ENCODE data around the gene RUFY2.

GRCh38 chr10:68434657-68435056 lies 27.6 kb upstream of the RUFY2 start:
- TF ChIP-seq ZNF70 (CRISPR knock-in tag; IDR thresholded peaks at IDR 0.05) = no peak
- TF ChIP-seq PATZ1 (CRISPR knock-in tag; IDR thresholded peaks at IDR 0.05; ENCODE audit: borderline replicate concordance) = no peak
- no peak for TF ChIP-seq ISL1 (CRISPR knock-in tag; IDR thresholded peaks at IDR 0.05)
- TF ChIP-seq ARNTL (CRISPR knock-in tag; IDR thresholded peaks at IDR 0.05; ENCODE audit: borderline replicate concordance, low read depth) = no peak
- TF ChIP-seq ZFP30 (CRISPR knock-in tag; IDR thresholded peaks at IDR 0.05) = no peak
- TF ChIP-seq ZNF8 (CRISPR knock-in tag; IDR thresholded peaks at IDR 0.05) = no peak
- TF ChIP-seq, protein P1, sequence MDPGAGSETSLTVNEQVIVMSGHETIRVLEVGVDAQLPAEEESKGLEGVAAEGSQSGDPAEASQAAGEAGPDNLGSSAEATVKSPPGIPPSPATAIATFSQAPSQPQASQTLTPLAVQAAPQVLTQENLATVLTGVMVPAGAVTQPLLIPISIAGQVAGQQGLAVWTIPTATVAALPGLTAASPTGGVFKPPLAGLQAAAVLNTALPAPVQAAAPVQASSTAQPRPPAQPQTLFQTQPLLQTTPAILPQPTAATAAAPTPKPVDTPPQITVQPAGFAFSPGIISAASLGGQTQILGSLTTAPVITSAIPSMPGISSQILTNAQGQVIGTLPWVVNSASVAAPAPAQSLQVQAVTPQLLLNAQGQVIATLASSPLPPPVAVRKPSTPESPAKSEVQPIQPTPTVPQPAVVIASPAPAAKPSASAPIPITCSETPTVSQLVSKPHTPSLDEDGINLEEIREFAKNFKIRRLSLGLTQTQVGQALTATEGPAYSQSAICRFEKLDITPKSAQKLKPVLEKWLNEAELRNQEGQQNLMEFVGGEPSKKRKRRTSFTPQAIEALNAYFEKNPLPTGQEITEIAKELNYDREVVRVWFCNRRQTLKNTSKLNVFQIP (CRISPR knock-in tag; IDR thresholded peaks at IDR 0.05; ENCODE audit: borderline replicate concordance, low read depth) = no peak
- TF ChIP-seq SNAI2 (CRISPR knock-in tag; IDR thresholded peaks at IDR 0.05) = no peak
- TF ChIP-seq ZFP3 (CRISPR knock-in tag; IDR thresholded peaks at IDR 0.05) = no peak
- no peak for TF ChIP-seq ZNF565 (CRISPR knock-in tag; conservative IDR thresholded peaks at IDR 0.05; ENCODE audit: low read depth)
- TF ChIP-seq CSDC2 (CRISPR knock-in tag; IDR thresholded peaks at IDR 0.05) = no peak

Data from SK-N-SH treated with all-trans-retinoic acid at 6 μM for 48 hours (cell line).